H1 (cell line): ENCODE data around the gene RAB3GAP1. TPM values are rescaled to one million over a fixed set of nuclear protein-coding genes. Genes with fewer than 3 reads are reported as not detected.

Source experiments
- BRCA1 ChIP-seq: IDR thresholded peaks from 2 replicates; pipeline ENCODE4 v1.6.1; 2012; ENCODE audit warnings: low read depth, low read length, improper control_type of control experiment
- TEAD4 ChIP-seq: IDR thresholded peaks from 2 replicates; pipeline ENCODE4 v1.6.1; 2012; ENCODE audit warnings: low read depth, low read length, inconsistent platforms, mixed read lengths
- polyA plus RNA-seq, 7 experiments: library from polyadenylated mRNA; depleted of rRNA in 3 of 7; stranded (reverse) in 5 of 7; unstranded in 2 of 7; fragments of >200 nt in 5 of 7; fragments of 200-250 nt in 2 of 7; gene quantifications; 1 replicate in 5 of 7; 2 replicates in 1 of 7; 4 replicates in 1 of 7; pipeline versions ENCODE4 v1.2.1 to v1.2.3, GENCODE V29; 2011 to 2013; ENCODE audit warnings: missing spikeins in 2 of 7, mixed read lengths in 2 of 7
- total RNA-seq: library from RNA; stranded (reverse); fragmentation: NEBNext Ultra II Directional; extraction: Animal tissue kit (Norgen Biotek cat#: 25700); gene quantifications from 2 replicates; pipeline ENCODE4 v1.2.1, GENCODE V29; 2021

Gene RAB3GAP1
- total and polyA plus RNA-seq, 2 of the 8 experiments (the other 6 are each of a cell fraction or from before 2014, with no cell fraction given), result 9.8 to 28.6 TPM

DNA sequence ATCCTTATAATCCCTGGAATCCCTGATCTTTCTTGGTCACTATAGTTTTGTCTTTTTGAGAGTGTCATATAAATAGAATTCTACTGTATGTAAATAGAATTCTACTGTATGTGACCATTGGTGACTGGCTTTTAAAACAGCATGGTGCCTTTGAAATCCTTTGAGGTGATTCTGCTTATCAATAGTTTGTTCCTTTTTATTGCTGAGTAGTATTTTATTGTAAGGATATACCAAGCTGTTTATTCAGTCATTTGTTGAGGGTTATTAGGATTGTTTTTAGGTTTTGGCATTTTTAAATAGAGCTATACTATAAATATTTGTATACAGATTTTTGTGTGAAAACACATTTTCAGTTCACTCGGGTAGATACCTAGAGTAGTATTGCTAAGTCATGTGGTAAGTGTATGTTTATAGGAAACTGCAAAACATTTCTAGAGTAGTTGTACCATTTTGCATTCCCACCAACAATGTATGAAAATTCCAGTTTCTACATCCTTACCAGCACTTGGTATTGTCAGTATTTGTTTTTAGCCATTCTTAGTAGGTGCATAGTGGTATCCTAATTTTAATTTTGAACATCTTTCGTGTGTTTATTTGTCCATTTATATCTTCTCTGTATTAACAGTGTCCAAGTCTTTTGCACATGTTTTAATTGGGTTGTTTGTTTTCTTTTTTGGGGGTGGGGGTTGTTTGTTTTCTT, 45.6 kb downstream of the RAB3GAP1 start (continued):
- no peak for TF ChIP-seq TEAD4
- no peak for TF ChIP-seq BRCA1
